Liver (tissue), 9 donors: ENCODE measurements around the gene MKNK1. TPM values are rescaled to one million over a fixed set of nuclear protein-coding genes. Genes with fewer than 3 reads are reported as not detected.

Experiments used
- DNase-seq: peaks from one replicate; pipeline ENCODE4 v3.0.0-alpha.2; 2017; ENCODE audit warnings: low spot score
- H3K27ac ChIP-seq, 2 donors: one replicate each; pipeline ENCODE4 v1.7.0; 2013; ENCODE audit warnings: inconsistent platforms in 2 of 2, low read length in 2 of 2, control low read depth in 1 of 2, low read depth in 1 of 2, mild to moderate bottlenecking in 1 of 2
- H3K27me3 ChIP-seq, 4 donors: one replicate each; pipeline versions ENCODE4 v1.6.1 to v1.7.0; 2013; ENCODE audit warnings: low read length in 3 of 4, inconsistent platforms in 1 of 4, mild to moderate bottlenecking in 1 of 4, moderate library complexity in 1 of 4; ENCODE audit not compliant: control insufficient read depth in 4 of 4, insufficient read depth in 4 of 4
- H3K36me3 ChIP-seq, 4 donors: one replicate each; pipeline versions ENCODE4 v1.6.1 to v1.7.0; 2013; ENCODE audit warnings: low read length in 3 of 4, mild to moderate bottlenecking in 3 of 4, low read depth in 1 of 4, moderate library complexity in 1 of 4; ENCODE audit not compliant: control insufficient read depth in 4 of 4, insufficient read depth in 3 of 4
- H3K4me1 ChIP-seq, 4 donors: one replicate each; pipeline versions ENCODE4 v1.6.1 to v1.7.0; 2013; ENCODE audit warnings: low read length in 3 of 4, mild to moderate bottlenecking in 3 of 4, moderate library complexity in 1 of 4; ENCODE audit not compliant: control insufficient read depth in 4 of 4, insufficient read depth in 4 of 4
- H3K4me3 ChIP-seq, 3 donors: one replicate each; pipeline versions ENCODE4 v1.6.1 to v1.7.0; 2013; ENCODE audit warnings: low read length in 3 of 3, control low read depth in 1 of 3, low read depth in 1 of 3, mild to moderate bottlenecking in 1 of 3
- H3K9ac ChIP-seq, 2 donors: one replicate each; pipeline ENCODE4 v1.7.0; 2013; ENCODE audit warnings: low read length in 2 of 2, mild to moderate bottlenecking in 2 of 2, moderate library complexity in 2 of 2, control low read depth in 1 of 2, low read depth in 1 of 2
- H3K9me3 ChIP-seq, 4 donors: one replicate each; pipeline versions ENCODE4 v1.6.1 to v1.7.0; 2013; ENCODE audit warnings: low read length in 3 of 4; ENCODE audit not compliant: control insufficient read depth in 4 of 4
- CTCF ChIP-seq: fragments of 150-350 bp; IDR thresholded peaks from 2 replicates; pipeline ENCODE4 v1.5.1; 2017; ENCODE audit warnings: improper control_type of control experiment, low read depth, low read length; ENCODE audit not compliant: missing input control
- EGR1 ChIP-seq, 2 donors: IDR thresholded peaks; 2 replicates each; pipeline ENCODE4 v1.6.1; 2016 to 2018; ENCODE audit warnings: antibody characterized with exemption in 2 of 2, low read depth in 2 of 2
- FOXA1 ChIP-seq: IDR thresholded peaks from 2 replicates; pipeline ENCODE4 v1.6.1; 2016; ENCODE audit warnings: antibody characterized with exemption
- FOXA2 ChIP-seq: IDR thresholded peaks from 2 replicates; pipeline ENCODE4 v1.6.1; 2016; ENCODE audit warnings: antibody characterized with exemption
- GABPA ChIP-seq, 2 donors: IDR thresholded peaks in 1 of 2; conservative IDR thresholded peaks in 1 of 2; 2 replicates each; pipeline ENCODE4 v1.6.1; 2016; ENCODE audit warnings: antibody characterized with exemption in 2 of 2, mild to moderate bottlenecking in 1 of 2, moderate library complexity in 1 of 2
- HNF4A ChIP-seq, 2 donors: conservative IDR thresholded peaks; 2 replicates each; pipeline ENCODE4 v1.6.1; 2016; ENCODE audit warnings: antibody characterized with exemption in 2 of 2, mild to moderate bottlenecking in 2 of 2
- HNF4G ChIP-seq: IDR thresholded peaks from 2 replicates; pipeline ENCODE4 v1.6.1; 2016; ENCODE audit warnings: antibody characterized with exemption
- JUND ChIP-seq, 2 donors: IDR thresholded peaks; 2 replicates each; pipeline ENCODE4 v1.6.1; 2016; ENCODE audit warnings: antibody characterized with exemption in 2 of 2
- NR2F2 ChIP-seq: IDR thresholded peaks from 2 replicates; pipeline ENCODE4 v1.6.1; 2016; ENCODE audit warnings: antibody characterized with exemption
- RAD21 ChIP-seq, 2 donors: IDR thresholded peaks; 2 replicates each; pipeline ENCODE4 v1.6.1; 2016; ENCODE audit warnings: antibody characterized with exemption in 2 of 2, mild to moderate bottlenecking in 2 of 2
- RXRA ChIP-seq, 2 donors: IDR thresholded peaks; 2 replicates each; pipeline ENCODE4 v1.6.1; 2017 to 2018; ENCODE audit warnings: antibody characterized with exemption in 2 of 2, mild to moderate bottlenecking in 1 of 2
- SP1 ChIP-seq: IDR thresholded peaks from 2 replicates; pipeline ENCODE4 v1.6.1; 2018; ENCODE audit warnings: antibody characterized with exemption, mild to moderate bottlenecking
- YY1 ChIP-seq: IDR thresholded peaks from 2 replicates; pipeline ENCODE4 v1.6.1; 2016; ENCODE audit warnings: antibody characterized with exemption, mild to moderate bottlenecking
- WGBS: extraction: QIAGEN DNeasy Blood & Tissue Kit; methylation state at CpG from one replicate; pipeline ENCODE4 v1.1.7; 2013; 5-methylcytosine and 5-hydroxymethylcytosine counted together
- polyA plus RNA-seq, 2 donors: library from polyadenylated mRNA; stranded (reverse) in 1 of 2; unstranded in 1 of 2; fragments of 200-250 nt in 1 of 2; fragments of >200 nt in 1 of 2; fragmentation: Nextera tagmentation in 1 of 2; extraction: Ambion mirVana in 1 of 2; gene quantifications; one replicate each; pipeline versions ENCODE4 v1.2.1 to v1.2.3, GENCODE V29; 2013 to 2015
- total RNA-seq, 2 donors: library from RNA; depleted of rRNA; stranded (reverse); fragments of >200 nt; gene quantifications; one replicate each; pipeline ENCODE4 v1.2.3, GENCODE V29; 2014
- TF ChIP-seq, protein P1 (sequence below): IDR thresholded peaks from 2 replicates; pipeline ENCODE4 v1.6.1; 2016; ENCODE audit warnings: antibody characterized with exemption
- TF ChIP-seq, protein P2 (sequence below): IDR thresholded peaks from 2 replicates; pipeline ENCODE4 v1.6.1; 2016; ENCODE audit warnings: antibody characterized with exemption, mild to moderate bottlenecking
- TF ChIP-seq, protein P3 (sequence below): IDR thresholded peaks from 2 replicates; pipeline ENCODE4 v1.6.1; 2016; ENCODE audit warnings: antibody characterized with exemption
- TF ChIP-seq, protein P4 (sequence below): IDR thresholded peaks from 2 replicates; pipeline ENCODE4 v1.6.1; 2016; ENCODE audit warnings: antibody characterized with exemption
- donor health status: healthy.
- donor health status: healthy.
- donor health status: healthy.
- donor health status: healthy.
- donor health status: healthy.

Gene MKNK1
- total and polyA plus RNA-seq, 4 donors: 10.2 to 30.8 (median 18.3) TPM

DNA sequence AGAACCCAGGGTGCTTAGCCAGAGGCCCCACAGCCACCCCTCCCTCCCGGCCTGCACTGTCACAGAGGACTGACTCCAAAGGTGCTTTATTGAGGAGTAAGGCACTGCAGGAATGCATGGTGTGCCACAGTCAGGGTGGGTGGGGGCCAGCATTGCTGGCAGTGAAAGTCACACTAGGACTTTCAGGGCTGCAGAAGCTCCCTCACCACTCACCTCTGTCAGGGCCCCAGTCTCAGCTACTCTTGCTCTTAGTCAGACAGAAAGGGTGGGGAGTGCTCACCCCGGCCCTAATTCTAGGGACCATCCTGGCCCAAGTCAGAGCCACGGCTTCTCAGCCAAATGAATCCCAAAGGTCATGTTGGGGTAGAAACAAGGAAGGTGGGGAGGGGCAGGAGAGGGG lies 72.0 kb downstream of the MKNK1 start (continued):
- TF ChIP-seq RXRA (IDR thresholded peaks at IDR 0.05) (no peak), YY1 (no peak), NR2F2 (no peak), FOXA2 (no peak), CTCF (no peak), GABPA (IDR thresholded peaks at IDR 0.05 in 1 of 2, conservative IDR thresholded peaks at IDR 0.05 in 1 of 2) (no peak), EGR1 (IDR thresholded peaks at IDR 0.05; ENCODE audit: low read depth in 2 of 2) (no peak)

- Histone ChIP-seq H3K4me3 (no peak overlapping the region), H3K9me3 (no peaks in the 10 kb centered on the region), H3K4me1 (peaks cover 4 to 21% (median 15%) of the 10 kb centered on the region in 4 donors), H3K27me3 (peaks cover 0 to 8% (median under 1%) of the 10 kb centered on the region in 4 donors), H3K9ac (no peak overlapping the region), H3K36me3 (no peaks in the 10 kb centered on the region), H3K27ac (no peak overlapping the region)
- 64% methylated on average over 6 of the region's 6 CpGs for WGBS
- DNase-seq: no peak
- TF ChIP-seq HNF4A (conservative IDR thresholded peaks at IDR 0.05): no peak
- no peak for TF ChIP-seq FOXA2
- TF ChIP-seq GABPA (IDR thresholded peaks at IDR 0.05 in 1 of 2, conservative IDR thresholded peaks at IDR 0.05 in 1 of 2): no peak
- no peak for TF ChIP-seq EGR1 (IDR thresholded peaks at IDR 0.05; ENCODE audit: low read depth in 2 of 2)
- TF ChIP-seq JUND (IDR thresholded peaks at IDR 0.05): no peak
- TF ChIP-seq, protein P1, sequence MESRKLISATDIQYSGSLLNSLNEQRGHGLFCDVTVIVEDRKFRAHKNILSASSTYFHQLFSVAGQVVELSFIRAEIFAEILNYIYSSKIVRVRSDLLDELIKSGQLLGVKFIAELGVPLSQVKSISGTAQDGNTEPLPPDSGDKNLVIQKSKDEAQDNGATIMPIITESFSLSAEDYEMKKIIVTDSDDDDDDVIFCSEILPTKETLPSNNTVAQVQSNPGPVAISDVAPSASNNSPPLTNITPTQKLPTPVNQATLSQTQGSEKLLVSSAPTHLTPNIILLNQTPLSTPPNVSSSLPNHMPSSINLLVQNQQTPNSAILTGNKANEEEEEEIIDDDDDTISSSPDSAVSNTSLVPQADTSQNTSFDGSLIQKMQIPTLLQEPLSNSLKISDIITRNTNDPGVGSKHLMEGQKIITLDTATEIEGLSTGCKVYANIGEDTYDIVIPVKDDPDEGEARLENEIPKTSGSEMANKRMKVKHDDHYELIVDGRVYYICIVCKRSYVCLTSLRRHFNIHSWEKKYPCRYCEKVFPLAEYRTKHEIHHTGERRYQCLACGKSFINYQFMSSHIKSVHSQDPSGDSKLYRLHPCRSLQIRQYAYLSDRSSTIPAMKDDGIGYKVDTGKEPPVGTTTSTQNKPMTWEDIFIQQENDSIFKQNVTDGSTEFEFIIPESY: no peak
- no peak for TF ChIP-seq HNF4G
- TF ChIP-seq, protein P2, sequence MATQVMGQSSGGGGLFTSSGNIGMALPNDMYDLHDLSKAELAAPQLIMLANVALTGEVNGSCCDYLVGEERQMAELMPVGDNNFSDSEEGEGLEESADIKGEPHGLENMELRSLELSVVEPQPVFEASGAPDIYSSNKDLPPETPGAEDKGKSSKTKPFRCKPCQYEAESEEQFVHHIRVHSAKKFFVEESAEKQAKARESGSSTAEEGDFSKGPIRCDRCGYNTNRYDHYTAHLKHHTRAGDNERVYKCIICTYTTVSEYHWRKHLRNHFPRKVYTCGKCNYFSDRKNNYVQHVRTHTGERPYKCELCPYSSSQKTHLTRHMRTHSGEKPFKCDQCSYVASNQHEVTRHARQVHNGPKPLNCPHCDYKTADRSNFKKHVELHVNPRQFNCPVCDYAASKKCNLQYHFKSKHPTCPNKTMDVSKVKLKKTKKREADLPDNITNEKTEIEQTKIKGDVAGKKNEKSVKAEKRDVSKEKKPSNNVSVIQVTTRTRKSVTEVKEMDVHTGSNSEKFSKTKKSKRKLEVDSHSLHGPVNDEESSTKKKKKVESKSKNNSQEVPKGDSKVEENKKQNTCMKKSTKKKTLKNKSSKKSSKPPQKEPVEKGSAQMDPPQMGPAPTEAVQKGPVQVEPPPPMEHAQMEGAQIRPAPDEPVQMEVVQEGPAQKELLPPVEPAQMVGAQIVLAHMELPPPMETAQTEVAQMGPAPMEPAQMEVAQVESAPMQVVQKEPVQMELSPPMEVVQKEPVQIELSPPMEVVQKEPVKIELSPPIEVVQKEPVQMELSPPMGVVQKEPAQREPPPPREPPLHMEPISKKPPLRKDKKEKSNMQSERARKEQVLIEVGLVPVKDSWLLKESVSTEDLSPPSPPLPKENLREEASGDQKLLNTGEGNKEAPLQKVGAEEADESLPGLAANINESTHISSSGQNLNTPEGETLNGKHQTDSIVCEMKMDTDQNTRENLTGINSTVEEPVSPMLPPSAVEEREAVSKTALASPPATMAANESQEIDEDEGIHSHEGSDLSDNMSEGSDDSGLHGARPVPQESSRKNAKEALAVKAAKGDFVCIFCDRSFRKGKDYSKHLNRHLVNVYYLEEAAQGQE: no peak
- TF ChIP-seq, protein P3, sequence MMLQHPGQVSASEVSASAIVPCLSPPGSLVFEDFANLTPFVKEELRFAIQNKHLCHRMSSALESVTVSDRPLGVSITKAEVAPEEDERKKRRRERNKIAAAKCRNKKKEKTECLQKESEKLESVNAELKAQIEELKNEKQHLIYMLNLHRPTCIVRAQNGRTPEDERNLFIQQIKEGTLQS: no peak
- TF ChIP-seq FOXA1: no peak
- no peak for TF ChIP-seq RAD21 (IDR thresholded peaks at IDR 0.05)
- no peak for TF ChIP-seq CTCF
- TF ChIP-seq SP1: no peak
- TF ChIP-seq, protein P4, sequence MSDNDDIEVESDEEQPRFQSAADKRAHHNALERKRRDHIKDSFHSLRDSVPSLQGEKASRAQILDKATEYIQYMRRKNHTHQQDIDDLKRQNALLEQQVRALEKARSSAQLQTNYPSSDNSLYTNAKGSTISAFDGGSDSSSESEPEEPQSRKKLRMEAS: no peak
- TF ChIP-seq YY1: no peak
Measured at GRCh38 chr1:46530791-46531409, 73.2 kb downstream of the MKNK1 start.
